Activated CD8-positive, alpha-beta T cell treated with anti-CD3 and anti-CD28 coated beads for 36 hours (primary cell): ENCODE measurements around the gene C7. TPM values are rescaled to one million over a fixed set of nuclear protein-coding genes. Genes with fewer than 3 reads are reported as not detected.

ENCODE experiments used
- ATAC-seq: fragments of 200-7000 bp; cut with Tn5 transposase; one replicate; pipeline ENCODE4 v1.10.0; 2021; ENCODE audit warnings: mild to moderate bottlenecking, moderate library complexity
- CTCF ChIA-PET: fragments of 350-600 bp; sonication (Branson Sonifier 250); formaldehyde crosslinking; loops from one replicate; lab custom pipeline; 2021; ENCODE audit warnings: antibody characterized with exemption; lab: Charles Lee
- POLR2A ChIA-PET: fragments of 350-600 bp; sonication (Branson Sonifier 250); formaldehyde crosslinking; loops from one replicate; lab custom pipeline; 2021; ENCODE audit warnings: antibody characterized with exemption; lab: Charles Lee
- DNase-seq: peaks from one replicate; pipeline ENCODE4 v3.0.0-alpha.2; 2020
- H3K27ac Mint-ChIP-seq: one replicate; pipeline ENCODE4 v1.8.0; 2021; ENCODE audit warnings: mild to moderate bottlenecking, mixed read lengths
- H3K27me3 Mint-ChIP-seq: one replicate; pipeline ENCODE4 v1.8.0; 2021; ENCODE audit warnings: mixed read lengths
- H3K36me3 Mint-ChIP-seq: one replicate; pipeline ENCODE4 v1.8.0; 2021; ENCODE audit warnings: low read depth, mixed read lengths
- H3K4me1 Mint-ChIP-seq: one replicate; pipeline ENCODE4 v1.8.0; 2021; ENCODE audit warnings: low read depth, mixed read lengths
- H3K4me3 Mint-ChIP-seq: one replicate; pipeline ENCODE4 v1.8.0; 2021; ENCODE audit warnings: mild to moderate bottlenecking, moderate library complexity, mixed read lengths
- H3K9me3 Mint-ChIP-seq: one replicate; pipeline ENCODE4 v1.8.0; 2021; ENCODE audit warnings: mixed read lengths
- CTCF ChIP-seq: fragments of 200-600 bp; IDR thresholded peaks from one replicate; pipeline ENCODE4 v1.8.0; 2022; ENCODE audit warnings: antibody characterized with exemption, mild to moderate bottlenecking
- intact Hi-C: fragments of 100-400 bp; cut with micrococcal nuclease; formaldehyde crosslinking; loops from one replicate; pipeline ENCODE4 v1.10.0; 2022
- total RNA-seq, 2 experiments: library from RNA; stranded (reverse); gene quantifications; one replicate each; pipeline ENCODE4 v1.2.3, GENCODE V29; 2021

Gene C7
- total RNA-seq, 2 experiments from 2014 or later, result not detected

- no peaks in the 10 kb centered on the region for H3K9me3 Mint-ChIP-seq
- ATAC-seq, result no peak
- no peak overlapping the region for H3K4me3 Mint-ChIP-seq
- peaks cover 24% of the 10 kb centered on the region for H3K27me3 Mint-ChIP-seq
- DNase-seq, result no peak
- H3K36me3 Mint-ChIP-seq, result no peaks in the 10 kb centered on the region
- ChIA-PET POLR2A (no interaction called here), CTCF (no interaction called here)
- no peak overlapping the region for H3K27ac Mint-ChIP-seq
- intact Hi-C loops, result no loop called here
- TF ChIP-seq CTCF, result no peak
- no peaks in the 10 kb centered on the region for H3K4me1 Mint-ChIP-seq
Observed at GRCh38 chr5:40916226-40916625, 6.9 kb downstream of the C7 start.

- ChIA-PET POLR2A (no interaction called here), CTCF (no interaction called here)
- intact Hi-C loops, result no loop called here
- ATAC-seq, result no peak
- Mint-ChIP-seq H3K9me3 (peaks cover 14% of the 10 kb centered on the region), H3K36me3 (no peaks in the 10 kb centered on the region), H3K27ac (no peak overlapping the region), H3K27me3 (peaks cover 1% of the 10 kb centered on the region), H3K4me1 (no peaks in the 10 kb centered on the region), H3K4me3 (no peak overlapping the region)
- no peak for TF ChIP-seq CTCF
- DNase-seq, result no peak
Observed at GRCh38 chr5:40928886-40929448, 19.7 kb downstream of the C7 start.

GRCh38 chr5:40932766-40933165 lies 23.5 kb downstream of the C7 start:
- ChIA-PET CTCF (no interaction called here), POLR2A (no interaction called here)
- no peaks in the 10 kb centered on the region for H3K36me3 Mint-ChIP-seq
- ATAC-seq (no peak), DNase-seq (no peak)
- no peak overlapping the region for H3K4me3 Mint-ChIP-seq
- no peak overlapping the region for H3K27ac Mint-ChIP-seq
- intact Hi-C loops, result no loop called here
- no peak for TF ChIP-seq CTCF
- no peaks in the 10 kb centered on the region for H3K4me1 Mint-ChIP-seq
- peaks cover 6% of the 10 kb centered on the region for H3K27me3 Mint-ChIP-seq
- H3K9me3 Mint-ChIP-seq, result no peaks in the 10 kb centered on the region

GRCh38 chr5:40937075-40937474 lies 27.8 kb downstream of the C7 start:
- Mint-ChIP-seq H3K4me1 (no peaks in the 10 kb centered on the region), H3K4me3 (no peak overlapping the region), H3K9me3 (no peaks in the 10 kb centered on the region), H3K27me3 (peaks cover 9% of the 10 kb centered on the region), H3K27ac (no peak overlapping the region), H3K36me3 (no peaks in the 10 kb centered on the region)
- ChIA-PET CTCF (no interaction called here), POLR2A (no interaction called here)
- intact Hi-C loops, result no loop called here
- DNase-seq (no peak), ATAC-seq (no peak)
- TF ChIP-seq CTCF, result no peak

GRCh38 chr5:40939753-40940152 lies 30.5 kb downstream of the C7 start:
- H3K4me1 Mint-ChIP-seq, result no peaks in the 10 kb centered on the region
- H3K36me3 Mint-ChIP-seq, result no peaks in the 10 kb centered on the region
- ChIA-PET CTCF (interaction anchor here (1.0 kb wide), 1 partner anchor 35 kb away, joined by 3 read pairs; no protein-coding TSS in a partner anchor), POLR2A (no interaction called here)
- H3K27me3 Mint-ChIP-seq, result peaks cover 13% of the 10 kb centered on the region
- DNase-seq (no peak), ATAC-seq (no peak)
- H3K27ac Mint-ChIP-seq, result no peak overlapping the region
- no peak for TF ChIP-seq CTCF
- intact Hi-C loops, result no loop called here
- H3K9me3 Mint-ChIP-seq, result no peaks in the 10 kb centered on the region
- H3K4me3 Mint-ChIP-seq, result no peak overlapping the region
